GM19239 (cell line): ENCODE measurements around the gene SV2C.
"Not testable (repeated sequence)": the region's sequence is repeated elsewhere in the genome, so short reads cannot be mapped to it uniquely, and the experiment has no call there.

Source experiments
- DNase-seq: peaks from one replicate; pipeline ENCODE4 v3.0.0; 2011; ENCODE audit warnings: low spot score; ENCODE audit not compliant: insufficient read length
- FAIRE-seq: peaks from 2 replicates; lab custom pipeline; 2011; peaks lifted over from hg19 to GRCh38; lab: Jason Lieb, UNC

The SV2C gene

DNA sequence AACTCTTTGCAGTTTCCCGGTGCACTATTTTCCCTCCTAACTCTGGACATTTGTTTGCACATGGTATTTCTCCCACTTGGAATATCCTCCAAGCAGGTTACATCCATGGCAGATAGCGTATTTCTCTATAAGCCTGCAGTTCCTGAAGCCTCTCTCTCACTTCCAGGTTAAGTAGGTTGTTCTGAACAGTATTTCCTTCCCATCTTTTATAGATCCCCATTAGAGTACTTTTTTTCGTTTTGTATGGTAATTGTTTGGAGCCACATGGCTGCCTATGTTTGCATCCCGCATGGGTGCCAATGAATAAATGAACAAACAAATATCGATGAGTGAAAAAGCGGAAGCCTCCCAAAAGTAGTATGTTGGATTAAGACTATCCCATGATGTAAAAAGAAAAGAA, 206.5 kb downstream of the SV2C start:
- DNase-seq = no peak
- FAIRE-seq = no peak

- no peak for FAIRE-seq
- DNase-seq = no peak
Observed at GRCh38 chr5:76290321-76290757, 207.2 kb downstream of the SV2C start.

DNA sequence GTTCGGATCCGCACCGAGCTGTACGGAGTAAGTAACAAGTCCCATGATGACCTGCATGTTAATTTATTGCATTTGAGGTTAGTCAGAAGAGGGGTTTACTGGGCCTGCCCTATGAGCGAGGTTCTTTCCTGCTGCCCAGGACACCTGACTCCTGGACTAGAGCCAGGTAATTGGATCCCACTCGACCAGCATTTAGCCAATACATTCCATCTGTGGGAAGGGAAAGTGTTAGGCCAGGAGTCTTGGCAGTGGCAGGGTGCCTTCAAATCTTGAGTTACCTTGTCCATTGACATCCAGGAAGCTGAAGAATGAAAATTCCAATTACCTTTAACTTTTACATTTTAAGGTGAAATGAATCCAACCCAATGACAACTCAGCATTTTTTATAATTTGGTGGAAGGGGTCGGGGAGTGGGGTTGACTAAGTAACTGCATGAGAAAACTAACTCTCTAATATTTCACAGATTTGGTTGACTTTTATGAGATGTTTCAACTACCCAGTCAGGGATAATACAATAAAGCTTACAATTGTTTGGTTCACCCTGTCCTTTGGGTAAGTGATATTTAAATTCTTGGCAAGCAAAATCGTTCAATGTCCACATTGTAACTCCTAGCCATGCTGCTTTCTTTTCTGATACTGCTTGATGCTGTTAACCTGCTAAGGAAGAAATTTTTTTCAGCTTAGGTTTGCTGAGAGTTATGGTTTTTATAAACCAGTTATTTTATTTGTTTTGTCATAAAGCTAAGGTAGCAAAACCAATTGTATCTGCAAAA, 208.3 kb downstream of the SV2C start:
- FAIRE-seq (peak; percentile 31), DNase-seq (no peak)

- FAIRE-seq (peak; percentile 91), DNase-seq (peak; percentile 28)
Observed at GRCh38 chr5:76292620-76293322, 209.6 kb downstream of the SV2C start.

DNA sequence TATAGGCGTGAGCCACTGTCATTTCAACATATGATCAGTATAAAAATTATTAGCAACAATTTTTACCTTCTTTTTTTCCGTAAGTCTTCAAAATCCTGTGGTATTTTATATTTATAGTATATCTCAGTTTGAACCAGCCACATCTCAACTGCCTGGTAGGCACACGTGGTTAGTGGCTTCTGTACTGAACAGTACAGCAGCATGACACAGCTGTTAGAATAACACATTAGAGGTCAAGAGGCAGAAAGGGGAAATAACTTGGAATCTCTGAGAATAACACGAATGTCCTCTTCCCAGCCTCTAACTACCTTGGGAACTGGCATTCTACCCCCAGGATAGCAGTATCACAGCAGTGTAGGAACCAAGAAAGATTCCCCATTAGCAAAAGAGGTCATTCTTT, 211.4 kb downstream of the SV2C start:
- DNase-seq = no peak
- peak; percentile 35 for FAIRE-seq

GRCh38 chr5:76298852-76299251, 215.7 kb downstream of the SV2C start:
- DNase-seq = no peak
- no peak for FAIRE-seq

- DNase-seq = no peak
- FAIRE-seq = peak; percentile 75
Observed at GRCh38 chr5:76299592-76299991, 216.4 kb downstream of the SV2C start.

- FAIRE-seq = peak; percentile 70
- not testable (repeated sequence) for DNase-seq
Observed at GRCh38 chr5:76301932-76302331, 218.7 kb downstream of the SV2C start.

DNA sequence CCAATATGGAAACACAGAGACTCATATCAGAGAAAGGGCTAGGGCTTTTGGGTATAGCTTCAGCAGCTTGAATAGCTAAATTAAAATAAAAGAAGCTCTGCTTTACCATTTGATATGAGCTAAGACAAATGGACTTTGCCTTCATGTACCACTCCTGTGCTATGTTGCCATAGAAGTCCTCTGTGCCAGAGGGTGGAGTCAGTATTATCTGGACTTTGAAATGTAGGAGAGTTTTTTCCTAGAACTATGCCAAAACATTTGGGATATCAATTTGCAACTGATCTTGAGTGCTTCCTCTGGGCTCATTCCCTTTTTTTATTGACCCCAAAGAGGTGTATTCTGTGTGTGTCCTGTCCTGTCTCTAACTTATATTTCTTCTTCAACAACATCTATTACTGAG, 219.5 kb downstream of the SV2C start:
- peak; percentile 57 for FAIRE-seq
- not testable (repeated sequence) for DNase-seq

DNA sequence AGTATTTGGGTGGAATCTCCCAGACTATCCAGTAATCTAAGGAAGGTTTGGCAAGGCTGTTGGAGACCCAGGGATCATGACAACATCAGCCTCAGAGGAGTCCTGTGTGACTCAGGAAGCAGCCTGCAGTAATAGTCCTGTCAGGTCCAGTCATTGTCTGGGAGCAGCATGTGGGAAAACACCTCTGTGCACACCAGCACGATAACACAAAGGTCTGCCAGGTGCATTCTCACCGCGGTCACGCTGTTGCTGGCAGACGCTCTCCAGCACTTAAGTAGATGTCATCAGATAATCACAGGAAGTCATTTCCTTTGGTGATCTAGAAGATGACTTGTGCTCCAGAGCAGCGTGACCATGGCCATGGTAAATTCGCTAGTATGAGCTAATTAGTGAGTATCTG, 220.7 kb downstream of the SV2C start:
- no peak for DNase-seq
- FAIRE-seq = peak; percentile 68

DNA sequence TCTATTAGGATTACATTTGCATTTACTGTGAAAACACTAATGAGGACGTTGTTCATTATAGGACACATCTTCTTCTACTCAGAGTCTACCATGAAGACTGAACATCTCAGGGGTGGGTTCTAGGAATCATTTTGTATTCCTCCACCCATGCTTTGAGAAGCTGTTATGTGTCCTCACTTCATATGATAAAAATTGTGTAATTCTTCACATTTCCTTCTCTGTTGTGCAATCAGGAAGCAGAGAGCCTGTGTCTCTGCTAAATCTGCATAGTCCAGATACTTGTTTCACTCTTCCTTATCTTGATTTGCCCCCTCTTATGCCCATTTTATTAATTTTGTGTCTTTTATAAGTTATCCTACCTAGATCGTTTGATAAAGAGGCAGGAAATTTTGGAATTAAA, 222.1 kb downstream of the SV2C start:
- FAIRE-seq (no peak), DNase-seq (no peak)

DNA sequence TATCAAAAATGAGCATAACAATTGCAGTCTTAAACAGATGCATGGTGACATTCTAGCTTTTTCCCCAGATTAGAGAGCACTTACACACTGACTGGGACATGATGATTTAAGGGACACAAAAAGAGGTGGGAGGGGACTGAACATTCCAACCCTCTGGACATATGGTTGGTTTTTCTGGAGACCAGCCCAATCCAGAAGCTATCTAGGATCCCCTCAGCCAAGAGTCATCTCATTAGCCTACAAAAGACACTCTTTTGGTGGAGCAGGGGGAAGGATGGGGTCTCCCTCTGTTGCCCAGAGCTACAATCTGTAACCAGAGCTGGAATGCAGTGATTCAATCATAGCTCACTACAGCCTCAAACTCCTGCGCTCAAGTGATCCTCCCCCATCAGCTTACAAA, 222.6 kb downstream of the SV2C start:
- no peak for DNase-seq
- no peak for FAIRE-seq

- DNase-seq (no peak), FAIRE-seq (no peak)
Observed at GRCh38 chr5:76310208-76310607, 227.0 kb downstream of the SV2C start.

DNA sequence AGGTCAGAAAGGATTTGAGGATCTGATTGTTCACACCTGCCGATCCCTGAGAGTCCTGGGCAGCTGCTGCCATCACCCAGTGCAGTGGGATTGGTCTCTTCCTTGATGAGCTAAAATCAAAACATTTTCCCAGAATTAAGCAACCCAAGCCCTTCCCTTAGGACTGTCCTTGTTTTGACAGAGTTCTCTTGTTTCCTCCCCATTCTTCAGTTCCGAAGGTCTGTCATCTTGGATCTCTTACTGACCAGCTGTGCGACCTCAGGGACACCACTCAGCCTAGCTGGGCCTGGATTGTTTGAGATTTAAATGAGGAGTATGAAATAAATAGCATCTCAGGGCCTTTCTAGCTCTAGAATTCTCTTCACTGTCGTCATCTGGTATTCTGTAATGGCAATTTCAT, 229.6 kb downstream of the SV2C start:
- FAIRE-seq = no peak

GRCh38 chr5:76314643-76315042, 231.5 kb downstream of the SV2C start:
- no peak for DNase-seq
- no peak for FAIRE-seq

More for the DNA sequence above, 229.6 kb downstream of the SV2C start:
- no peak for DNase-seq

DNA sequence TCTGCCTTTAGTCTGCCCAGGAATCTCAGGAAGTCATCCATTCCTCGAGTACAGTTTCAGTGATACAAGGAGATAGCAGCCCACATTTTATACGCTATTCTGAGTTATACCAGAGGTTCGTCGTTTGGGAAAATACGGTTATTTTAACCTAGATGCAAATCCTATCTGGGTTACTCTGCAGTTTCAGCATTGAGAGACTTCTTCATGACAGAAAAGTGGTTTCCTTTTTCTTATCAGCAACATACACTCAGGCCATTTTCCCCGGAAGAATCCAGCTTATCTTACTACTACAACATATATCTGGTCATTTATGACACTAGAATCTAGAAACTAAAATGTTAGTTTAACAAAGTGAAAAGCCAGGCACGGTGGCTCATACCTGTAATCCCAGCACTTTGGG, 236.5 kb downstream of the SV2C start:
- no peak for DNase-seq
- no peak for FAIRE-seq

DNA sequence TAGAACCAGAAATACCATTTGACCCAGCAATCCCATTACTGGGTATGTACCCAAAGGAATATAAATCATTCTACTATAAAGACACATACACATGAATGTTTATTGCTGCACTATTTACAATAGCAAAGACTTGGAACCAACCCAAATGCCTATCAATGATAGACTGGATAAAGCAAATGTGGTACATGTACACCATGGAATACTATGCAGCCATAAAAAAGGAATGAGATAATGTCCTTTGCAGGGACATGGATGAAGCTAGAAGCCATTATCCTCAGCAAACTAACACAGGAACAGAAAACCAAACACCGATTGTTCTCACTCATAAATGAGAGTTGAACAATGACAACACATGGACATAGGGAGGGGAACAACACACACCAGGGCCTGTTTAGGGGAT, 240.3 kb downstream of the SV2C start:
- not testable (repeated sequence) for FAIRE-seq

DNA sequence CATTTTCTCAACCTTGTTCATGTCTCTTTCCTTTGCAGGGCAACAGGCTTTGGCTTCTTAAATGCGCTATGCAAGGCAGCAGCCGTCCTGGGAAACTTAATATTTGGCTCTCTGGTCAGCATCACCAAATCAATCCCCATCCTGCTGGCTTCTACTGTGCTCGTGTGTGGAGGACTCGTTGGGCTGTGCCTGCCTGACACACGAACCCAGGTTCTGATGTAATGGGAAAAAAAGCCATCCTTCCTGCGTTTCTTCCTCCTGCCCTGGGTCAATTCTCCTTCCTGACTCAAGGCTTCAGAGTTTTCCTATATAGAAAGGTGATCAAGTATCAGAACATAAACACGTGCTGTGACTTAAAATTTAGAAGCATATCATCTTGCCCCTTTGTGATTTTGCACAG, 242.1 kb downstream of the SV2C start:
- FAIRE-seq (no peak), DNase-seq (no peak)

More for the DNA sequence above, 240.3 kb downstream of the SV2C start:
- DNase-seq = not testable (repeated sequence)

GRCh38 chr5:76325876-76326491, 242.8 kb downstream of the SV2C start:
- FAIRE-seq = no peak

GRCh38 chr5:76326577-76327302, 243.6 kb downstream of the SV2C start:
- DNase-seq (no peak), FAIRE-seq (no peak)

More at GRCh38 chr5:76325876-76326491, 242.8 kb downstream of the SV2C start:
- DNase-seq = no peak
